MCF 10A (cell line): Measurements from ENCODE around the gene CREB3L2. TPM values are rescaled to one million over a fixed set of nuclear protein-coding genes. Genes with fewer than 3 reads are reported as not detected.
A peak's percentile ranks its signal among the peaks of the same experiment; 100 is the strongest.

Experiments used
- BruUV-seq: library from RNA; stranded (reverse); fragments of 400-500 nt; replicated peaks from 2 replicates; lab custom pipeline; 2021; lab: Mats Ljungman, UMichigan
- CTCF ChIA-PET: fragments of 300-600 bp; sonication (Branson Sonifier 250); formaldehyde crosslinking; extraction: SDS; loops from one replicate; lab custom pipeline; 2021; ENCODE audit warnings: antibody characterized with exemption, inconsistent platforms; lab: Yijun Ruan, JAX
- POLR2A ChIA-PET: fragments of 300-600, 350-650 bp; sonication (Branson Sonifier 250); formaldehyde crosslinking; extraction: SDS; loops from one replicate; lab custom pipeline; 2020; ENCODE audit warnings: antibody characterized with exemption, inconsistent platforms; lab: Yijun Ruan, JAX
- DNase-seq: peaks from one replicate; pipeline ENCODE4 v3.0.0-alpha.2; 2018; ENCODE audit not compliant: unreplicated experiment
- H3K27ac Mint-ChIP-seq: one replicate; pipeline ENCODE4 v1.8.0; 2022; ENCODE audit warnings: mild to moderate bottlenecking, low read depth, mixed read lengths; ENCODE audit not compliant: unreplicated experiment
- H3K27me3 Mint-ChIP-seq: one replicate; pipeline ENCODE4 v1.8.0; 2022; ENCODE audit warnings: mixed read lengths; ENCODE audit not compliant: insufficient read depth, unreplicated experiment
- H3K36me3 Mint-ChIP-seq: one replicate; pipeline ENCODE4 v1.8.0; 2022; ENCODE audit warnings: mild to moderate bottlenecking, moderate library complexity, mixed read lengths; ENCODE audit not compliant: insufficient read depth, unreplicated experiment
- H3K4me1 Mint-ChIP-seq: one replicate; pipeline ENCODE4 v1.8.0; 2022; ENCODE audit warnings: mixed read lengths; ENCODE audit not compliant: insufficient read depth, unreplicated experiment
- H3K4me3 Mint-ChIP-seq: one replicate; pipeline ENCODE4 v1.8.0; 2022; ENCODE audit warnings: mild to moderate bottlenecking, moderate library complexity, mixed read lengths; ENCODE audit not compliant: unreplicated experiment
- H3K9me3 Mint-ChIP-seq: one replicate; pipeline ENCODE4 v1.8.0; 2022; ENCODE audit warnings: mixed read lengths; ENCODE audit not compliant: unreplicated experiment
- CTCF ChIP-seq: fragments of 200-600 bp; IDR thresholded peaks from one replicate; pipeline ENCODE4 v1.8.0; 2022; ENCODE audit warnings: antibody characterized with exemption, mild to moderate bottlenecking; ENCODE audit not compliant: unreplicated experiment
- intact Hi-C: fragments of 100-400 bp; cut with micrococcal nuclease; formaldehyde crosslinking; loops from 2 replicates; pipeline ENCODE4 v1.14.1; 2022
- total RNA-seq: library from RNA; stranded (reverse); gene quantifications from 2 replicates; pipeline ENCODE4 v1.2.3, GENCODE V29; 2022

Gene CREB3L2
- total RNA-seq, 1 experiment from 2014 or later: 74.2 TPM

- Mint-ChIP-seq H3K36me3 (peaks cover 54% of the 10 kb centered on the region), H3K4me1 (peaks cover 21% of the 10 kb centered on the region), H3K27me3 (no peaks in the 10 kb centered on the region), H3K9me3 (no peaks in the 10 kb centered on the region), H3K4me3 (no peak overlapping the region), H3K27ac (peak overlapping the region; percentile 1)
- DNase-seq: no peak
- intact Hi-C loops: no loop called here
- TF ChIP-seq CTCF: no peak
- BruUV-seq: no TSS peak
- ChIA-PET CTCF (interaction anchor here (0.6 to 9.0 kb wide), 3 partner anchors 14 to 793 kb away, joined by 4 to 53 read pairs (median 10); no protein-coding TSS in a partner anchor), POLR2A (no interaction called here)
Observed at GRCh38 chr7:137885678-137886077, 116.2 kb downstream of the CREB3L2 start.

GRCh38 chr7:137882806-137883205, 119.1 kb downstream of the CREB3L2 start:
- TF ChIP-seq CTCF: no peak
- ChIA-PET CTCF (interaction anchor here (0.6 to 9.0 kb wide), 4 partner anchors 9 to 265 kb away, joined by 3 to 53 read pairs (median 4); no protein-coding TSS in a partner anchor), POLR2A (interaction anchor here (0.8 to 1.4 kb wide), 3 partner anchors 8 to 228 kb away, joined by 3 to 5 read pairs (median 3); no protein-coding TSS in a partner anchor)
- Mint-ChIP-seq H3K4me3 (no peak overlapping the region), H3K9me3 (no peaks in the 10 kb centered on the region), H3K4me1 (peaks cover 38% of the 10 kb centered on the region), H3K27ac (peak overlapping the region; percentile 52), H3K27me3 (no peaks in the 10 kb centered on the region), H3K36me3 (peaks cover 60% of the 10 kb centered on the region)
- no TSS peak for BruUV-seq
- peak; percentile 15 for DNase-seq
- intact Hi-C loops: loop anchor here (1.0 kb wide), 1 partner anchor 227 kb away; no protein-coding TSS in a partner anchor

- intact Hi-C loops: loop anchor here (1.0 kb wide), 1 partner anchor 226 kb away; no protein-coding TSS in a partner anchor
- no TSS peak for BruUV-seq
- TF ChIP-seq CTCF: no peak
- ChIA-PET POLR2A (interaction anchor here (0.7 to 1.4 kb wide), 4 partner anchors 9 to 227 kb away, joined by 3 to 5 read pairs (median 4); no protein-coding TSS in a partner anchor), CTCF (interaction anchor here (1.1 to 9.0 kb wide), 2 partner anchors 22 to 226 kb away, joined by 3 to 53 read pairs; no protein-coding TSS in a partner anchor)
- DNase-seq: peak; percentile 98
- no peaks in the 10 kb centered on the region for H3K27me3 Mint-ChIP-seq
- H3K27ac Mint-ChIP-seq: peak overlapping the region; percentile 52
- peak overlapping the region; percentile 13 for H3K4me3 Mint-ChIP-seq
- H3K9me3 Mint-ChIP-seq: no peaks in the 10 kb centered on the region
- peaks cover 61% of the 10 kb centered on the region for H3K36me3 Mint-ChIP-seq
- peaks cover 38% of the 10 kb centered on the region for H3K4me1 Mint-ChIP-seq
Observed at GRCh38 chr7:137882261-137882668, 119.6 kb downstream of the CREB3L2 start.

- peaks cover 61% of the 10 kb centered on the region for H3K36me3 Mint-ChIP-seq
- POLR2A ChIA-PET: interaction anchor here (0.7 to 1.7 kb wide), 5 partner anchors 9 to 227 kb away, joined by 3 to 5 read pairs (median 3); no protein-coding TSS in a partner anchor
- CTCF ChIA-PET: interaction anchor here (1.1 to 9.0 kb wide), 2 partner anchors 22 to 226 kb away, joined by 3 to 53 read pairs; no protein-coding TSS in a partner anchor
Observed at GRCh38 chr7:137881607-137882260, 120.2 kb downstream of the CREB3L2 start.

More at GRCh38 chr7:137881607-137882260, 120.2 kb downstream of the CREB3L2 start:
- Mint-ChIP-seq H3K4me3 (no peak overlapping the region), H3K9me3 (no peaks in the 10 kb centered on the region), H3K27ac (peak overlapping the region; percentile 52), H3K4me1 (peaks cover 38% of the 10 kb centered on the region), H3K27me3 (no peaks in the 10 kb centered on the region)
- DNase-seq: no peak
- no TSS peak for BruUV-seq
- TF ChIP-seq CTCF: no peak
- intact Hi-C loops: loop anchor here (1.0 kb wide), 1 partner anchor 225 kb away; no protein-coding TSS in a partner anchor
